Measurements from ENCODE around the gene SYT7.

SYT7 gene

DNA sequence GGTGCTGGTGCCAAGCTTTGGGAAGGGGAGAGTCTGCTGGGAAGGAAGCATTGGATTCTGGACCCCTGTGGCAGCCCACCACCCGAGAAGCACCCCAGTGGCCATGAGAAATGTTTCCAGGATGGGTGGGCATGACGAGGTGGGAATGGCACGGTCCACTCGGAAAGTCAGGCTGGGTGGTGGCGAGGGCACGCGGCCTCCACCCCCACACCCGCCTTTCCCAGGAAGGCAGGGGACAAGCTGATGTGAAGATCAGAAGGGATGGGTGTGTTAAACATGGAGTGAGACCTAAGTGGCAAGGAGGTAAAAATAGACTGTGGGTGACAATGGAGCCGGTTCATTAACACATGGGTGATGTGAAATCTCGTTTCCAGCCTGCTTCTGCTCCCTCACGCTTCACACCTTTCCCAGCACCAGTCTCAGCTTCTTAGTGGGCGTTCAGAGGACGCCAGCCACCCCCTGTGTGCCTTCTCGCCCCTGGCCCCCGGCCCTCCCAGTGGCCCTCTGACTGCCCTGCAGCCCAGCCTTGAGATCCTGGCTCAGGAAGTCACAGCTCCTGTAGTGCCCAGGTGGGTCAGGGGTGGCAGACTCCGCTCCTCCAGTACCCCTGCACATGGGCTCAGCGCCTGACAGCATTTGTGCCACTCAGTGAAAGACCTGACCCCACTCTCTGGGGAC lies 44.7 kb downstream of the SYT7 start:
- no peak for DNase-seq (ENCODE audit: low spot score)

DNA sequence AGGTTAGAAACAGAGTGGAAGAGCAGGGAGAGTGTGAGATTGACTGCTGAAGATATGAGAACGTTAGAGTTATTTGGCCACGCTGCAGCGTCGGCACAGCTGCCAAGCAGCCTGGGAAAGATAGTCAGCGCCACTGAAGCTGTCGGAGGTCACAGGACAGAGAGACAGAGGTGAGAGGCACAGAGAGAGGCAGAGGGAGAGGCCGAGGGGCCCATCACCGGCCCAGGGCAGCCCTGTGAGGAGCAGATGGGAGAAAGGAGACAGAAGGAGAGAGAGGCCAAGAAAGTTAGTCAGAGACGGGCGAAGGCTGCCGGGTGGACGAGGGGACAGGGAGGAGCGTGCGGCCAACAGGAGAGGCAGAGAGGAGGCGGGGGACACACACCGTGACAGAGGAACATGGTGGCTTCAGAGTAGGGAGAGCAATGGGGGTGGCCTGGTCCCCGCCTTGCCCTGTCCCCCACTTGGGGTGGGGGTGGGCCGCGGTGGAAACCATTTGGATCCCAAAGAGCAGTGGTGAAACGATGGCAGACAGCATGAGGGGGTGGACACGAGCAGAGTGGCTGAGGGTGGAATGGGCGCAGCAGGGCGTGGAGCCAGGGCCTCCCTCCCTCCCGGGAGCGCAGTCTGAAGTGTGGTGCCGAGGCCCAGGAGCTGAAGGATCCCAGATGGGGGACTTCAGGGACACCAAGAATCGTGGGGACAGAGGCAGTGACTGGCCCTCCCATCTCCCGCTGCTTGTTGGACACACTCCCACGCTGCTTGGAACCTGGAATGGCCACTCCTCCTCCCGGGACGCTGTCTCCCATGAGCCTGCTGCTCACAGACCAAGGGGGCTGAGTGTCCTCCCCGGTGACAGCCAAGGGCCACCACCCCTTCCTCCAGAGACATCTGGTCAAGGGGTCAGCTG lies 45.7 kb downstream of the SYT7 start:
- DNase-seq (ENCODE audit: low spot score): no peak

DNA sequence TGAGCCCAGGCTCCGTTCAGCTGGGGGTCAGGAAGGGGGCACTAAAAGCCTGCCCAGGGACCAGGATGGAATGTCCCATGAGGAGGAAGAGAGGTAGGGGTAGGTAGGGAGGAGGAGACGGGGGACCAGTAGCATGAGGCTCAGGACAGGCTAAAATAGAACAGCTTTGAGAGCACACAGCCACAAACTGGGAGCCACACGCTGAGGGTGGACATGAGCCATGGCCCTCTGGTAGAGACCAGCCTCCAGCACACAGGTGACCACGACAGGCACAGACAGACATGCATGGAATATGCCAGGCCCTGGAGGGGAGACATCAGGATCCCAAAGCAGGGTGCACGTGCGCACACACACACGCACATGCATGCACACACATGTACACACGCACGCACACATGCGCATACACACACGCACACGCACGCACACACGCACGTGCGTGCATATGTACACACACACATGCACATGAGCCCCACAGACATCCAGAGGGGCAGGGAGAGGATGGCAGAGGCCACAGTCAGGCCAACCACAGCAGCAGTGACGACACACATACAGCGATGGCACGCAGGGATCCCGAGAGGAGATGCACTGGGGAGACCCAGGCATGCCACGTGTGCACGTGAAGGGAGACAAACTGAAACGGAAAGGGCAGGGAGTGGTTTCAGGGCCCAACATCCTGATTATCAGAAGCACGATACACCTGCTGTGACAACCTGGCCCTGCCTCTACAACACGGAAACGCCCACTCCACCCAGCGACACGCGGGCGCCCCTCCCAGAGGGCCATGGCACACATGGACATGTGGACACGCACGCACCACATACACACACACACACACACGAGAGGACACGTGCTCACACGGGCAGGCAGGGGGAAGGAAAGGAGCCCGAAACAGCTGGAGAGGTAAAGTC lies 46.6 kb downstream of the SYT7 start:
- no peak for DNase-seq (ENCODE audit: low spot score)

DNA sequence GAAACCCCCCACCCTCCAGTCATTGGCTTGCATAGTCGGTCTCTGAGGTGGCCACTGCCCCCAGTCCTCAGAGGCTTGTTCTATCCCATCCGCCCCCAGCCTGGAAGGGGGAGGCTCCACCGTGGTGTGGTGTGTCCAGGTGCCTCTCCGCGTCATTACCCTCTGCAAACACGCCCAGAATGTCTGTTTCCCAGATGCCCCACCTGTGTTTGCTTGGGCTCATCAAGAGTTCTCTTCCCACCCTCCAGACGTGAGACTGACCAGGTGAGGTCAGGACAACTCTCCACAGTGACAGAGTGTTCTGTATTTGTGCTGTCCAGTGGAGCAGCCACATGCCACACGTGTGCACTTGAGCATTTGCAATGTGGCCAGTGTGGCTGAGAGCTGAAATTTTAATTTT lies 47.5 kb downstream of the SYT7 start:
- no peak for DNase-seq (ENCODE audit: low spot score)

DNA sequence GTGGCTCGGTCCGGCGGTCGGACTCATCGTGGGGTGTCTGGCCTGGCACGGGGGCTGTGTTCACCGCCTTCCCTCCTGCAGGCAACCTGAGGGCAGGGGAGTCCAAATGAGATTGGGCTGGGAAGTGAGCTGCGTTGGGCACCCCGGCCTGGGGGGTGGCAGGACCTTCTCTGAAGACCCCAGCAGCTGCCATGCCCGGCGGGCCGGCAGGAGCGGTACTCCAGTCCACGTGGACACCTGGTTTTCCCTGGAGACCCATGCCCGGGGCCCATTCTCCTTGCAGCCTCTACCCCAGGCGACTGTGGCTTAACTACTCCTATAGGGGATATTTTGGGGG lies 47.9 kb downstream of the SYT7 start:
- no peak for DNase-seq (ENCODE audit: low spot score)

DNA sequence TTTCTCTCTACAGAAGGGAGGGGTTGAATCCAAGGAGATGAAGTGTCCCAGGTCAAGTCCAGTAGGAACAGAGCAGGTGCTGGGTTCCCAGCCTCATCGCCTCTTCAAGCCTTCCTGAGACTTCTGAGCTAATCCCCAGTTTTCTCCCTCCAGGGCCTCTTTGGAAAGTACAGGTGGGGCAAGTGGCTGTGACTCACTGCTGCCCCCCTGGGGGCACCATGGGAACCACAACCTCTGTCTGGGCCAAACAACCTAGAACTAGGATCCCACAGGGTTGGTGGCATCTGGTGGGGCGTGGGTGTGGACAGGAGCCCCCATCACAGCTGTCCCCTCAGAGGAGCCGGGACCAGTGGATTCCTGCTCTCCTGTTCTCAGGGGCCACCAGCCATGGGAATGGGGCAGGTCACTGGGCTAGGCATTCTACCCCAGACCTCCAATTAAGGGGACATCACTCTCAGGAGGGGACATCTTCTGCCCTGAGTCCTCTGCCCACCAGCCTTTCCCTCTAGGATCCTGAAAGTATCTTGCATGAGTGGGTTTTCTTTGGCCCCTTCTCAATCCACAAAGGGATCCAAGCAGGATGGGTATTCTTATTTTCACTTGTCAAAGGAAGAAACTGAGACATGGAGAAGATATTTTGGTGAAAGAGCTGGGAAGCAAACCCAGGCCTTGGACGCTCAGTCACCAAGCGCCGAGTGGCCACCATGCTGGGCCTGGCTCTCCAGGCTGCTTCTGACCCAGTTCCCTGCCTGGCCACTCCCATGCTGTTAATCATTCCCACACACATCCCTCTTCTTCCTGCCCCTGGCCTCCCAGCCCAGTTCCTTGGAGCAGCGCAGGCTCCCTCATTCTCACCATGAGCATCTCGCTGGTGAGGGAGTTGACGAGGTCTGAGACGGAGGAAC lies 48.5 kb downstream of the SYT7 start:
- DNase-seq (ENCODE audit: low spot score): peak; percentile 54

DNA sequence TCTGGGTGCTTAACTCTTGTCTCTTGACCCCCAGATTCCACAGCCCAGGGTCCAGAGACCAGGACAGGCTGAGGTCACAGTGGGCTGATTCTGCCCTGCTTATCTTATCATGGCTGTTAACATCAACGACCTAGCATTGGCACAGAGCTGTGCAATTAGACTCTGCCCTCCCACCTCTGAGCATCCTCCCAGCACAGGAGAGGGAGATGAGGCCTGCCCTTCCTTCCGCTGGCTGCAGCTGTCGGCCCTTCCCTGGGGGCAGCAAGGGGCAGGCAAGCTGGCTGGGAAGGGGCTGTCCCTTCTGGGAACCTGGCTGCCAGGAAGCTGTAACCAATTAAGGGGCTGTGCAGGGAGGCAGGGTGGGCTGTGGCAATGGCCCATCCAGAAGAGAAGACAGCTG lies 49.8 kb downstream of the SYT7 start:
- no peak for DNase-seq (ENCODE audit: low spot score)

DNA sequence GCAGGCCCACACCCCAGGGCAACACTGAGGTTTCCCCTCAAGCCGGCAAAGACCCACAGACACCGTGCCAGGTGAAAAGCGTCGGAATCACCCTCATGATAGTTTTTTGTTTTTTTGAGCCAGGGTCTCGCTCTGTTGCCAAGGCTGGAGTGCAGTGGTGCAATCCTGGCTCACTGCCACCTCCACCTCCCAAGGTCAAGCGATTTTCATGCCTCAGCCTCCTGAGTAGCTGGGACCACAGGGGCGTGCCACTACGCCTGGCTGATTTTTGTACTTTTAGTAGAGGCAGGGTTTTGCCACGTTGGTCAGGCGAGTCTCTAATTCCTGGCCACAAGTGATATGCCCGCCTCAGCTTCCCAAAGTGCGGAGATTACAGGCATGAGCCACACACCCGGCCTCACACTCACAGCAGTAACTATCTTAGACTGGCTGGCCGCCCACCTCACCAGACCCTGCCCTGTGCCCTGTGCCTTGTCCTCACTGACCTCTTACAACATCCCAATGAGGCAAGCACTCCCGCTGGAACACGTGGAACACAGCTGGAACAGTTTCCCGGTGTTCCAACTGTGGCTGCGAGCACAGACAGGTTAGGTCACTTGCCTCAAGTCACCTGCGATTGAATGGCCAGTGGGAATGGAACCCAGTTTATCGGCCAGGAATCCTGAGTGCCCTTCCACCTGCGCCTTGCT lies 51.2 kb downstream of the SYT7 start:
- DNase-seq (ENCODE audit: low spot score): no peak

DNA sequence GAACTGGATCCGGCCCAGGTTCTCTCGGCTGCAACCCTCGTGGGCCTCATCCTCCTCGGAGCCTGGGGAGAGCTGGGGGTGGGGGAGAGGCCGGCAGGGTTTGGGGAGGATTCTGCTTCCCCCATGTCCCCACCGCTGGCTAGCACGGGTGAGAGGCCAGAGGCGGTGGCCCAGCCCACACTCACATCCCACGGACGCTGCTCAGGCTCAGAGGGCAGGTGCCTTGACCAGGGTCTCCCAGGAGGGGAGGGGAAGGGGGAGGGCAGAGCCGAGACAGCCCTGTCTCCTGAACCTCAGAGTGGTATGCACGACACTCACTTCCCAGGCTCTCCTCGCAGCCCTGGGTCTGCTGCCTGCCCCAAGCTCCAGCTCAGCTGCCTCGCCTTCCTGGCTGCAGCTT lies 52.8 kb downstream of the SYT7 start:
- DNase-seq (ENCODE audit: low spot score): no peak

DNA sequence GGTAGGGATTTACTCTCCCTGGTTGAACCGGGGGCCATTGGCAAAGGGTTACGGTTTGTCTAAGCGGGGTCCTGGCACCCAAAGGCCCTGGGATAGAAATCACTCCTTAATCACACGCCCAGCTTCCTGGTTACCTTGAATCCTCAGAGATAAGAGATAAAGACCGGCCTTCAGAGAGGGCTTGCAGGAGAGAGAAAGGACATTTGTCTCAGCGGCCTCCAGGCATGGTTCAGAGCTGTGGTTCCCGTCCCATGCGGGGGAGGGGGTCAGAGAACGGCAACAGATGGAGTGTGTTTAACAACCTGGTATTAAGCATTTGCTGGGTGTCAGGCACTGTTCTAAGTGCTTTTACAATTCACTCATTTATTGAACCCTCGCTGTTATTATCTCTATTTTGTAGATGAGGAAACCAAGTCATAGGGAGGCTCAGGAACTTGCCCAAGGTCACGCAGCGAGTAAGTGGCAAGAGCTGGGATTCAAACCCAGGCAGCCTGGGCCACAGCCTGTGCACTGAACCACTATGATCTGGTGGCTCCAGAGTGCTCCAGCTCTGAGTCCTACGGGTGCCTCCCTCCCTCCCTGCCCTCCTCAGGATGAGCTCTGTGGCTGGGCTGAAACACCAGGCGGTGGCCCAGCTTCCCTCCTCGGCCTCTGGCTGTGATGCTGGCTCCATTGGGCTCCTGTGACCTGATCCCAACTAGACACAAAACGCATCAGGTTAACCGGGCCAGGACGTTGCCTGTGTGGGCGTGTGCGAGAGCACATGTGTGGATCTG lies 53.7 kb downstream of the SYT7 start:
- no peak for DNase-seq (ENCODE audit: low spot score)

DNA sequence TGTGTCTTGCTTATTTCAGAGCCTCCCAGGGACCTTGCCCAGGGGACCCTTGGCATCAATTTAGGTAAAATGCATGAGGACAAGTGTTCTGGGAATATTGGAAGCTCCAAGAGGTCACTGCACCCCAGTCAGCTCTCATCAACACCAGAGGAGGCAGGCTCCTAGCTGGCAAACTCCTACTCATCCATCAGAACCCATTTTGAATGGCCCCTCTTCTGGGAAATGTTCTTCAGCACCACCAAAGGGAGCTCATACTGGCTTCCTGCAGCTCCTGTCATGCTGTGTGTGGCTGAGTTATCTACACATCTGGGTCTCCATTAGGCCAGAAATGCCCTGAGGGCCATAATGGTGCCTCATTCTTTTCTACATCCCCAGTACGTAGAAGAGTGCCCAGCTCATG lies 54.6 kb downstream of the SYT7 start:
- no peak for DNase-seq (ENCODE audit: low spot score)

DNA sequence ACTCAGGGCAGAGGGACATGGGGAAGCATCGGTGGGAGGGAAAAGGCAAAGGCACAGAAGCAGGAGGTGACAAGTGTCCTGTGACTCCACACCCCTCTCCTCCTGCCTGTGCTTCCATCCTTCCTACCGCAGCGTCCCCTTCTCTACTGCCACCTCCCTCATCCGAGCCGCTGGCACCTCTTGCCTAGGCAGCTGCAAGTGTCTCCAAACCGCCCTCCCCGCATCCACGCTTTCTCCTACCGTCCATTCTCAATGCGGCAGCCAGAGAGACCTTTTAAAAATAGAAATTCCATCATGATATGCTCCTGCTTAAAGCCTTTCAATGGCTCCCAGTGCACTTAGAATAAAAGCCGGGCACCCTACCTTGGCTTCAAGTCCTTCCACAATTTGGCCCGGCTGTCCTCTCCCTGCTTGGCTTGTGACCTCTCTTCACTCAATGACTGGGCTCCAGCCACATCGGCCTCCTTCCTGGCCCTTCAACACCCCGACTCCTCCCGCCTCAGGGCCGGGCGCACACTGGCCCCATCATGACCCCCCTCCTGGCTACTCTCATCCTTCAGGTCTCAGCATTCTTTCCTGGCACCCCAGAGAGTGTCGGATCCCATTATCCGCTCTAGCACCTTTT lies 55.8 kb downstream of the SYT7 start:
- no peak for DNase-seq (ENCODE audit: low spot score)

DNA sequence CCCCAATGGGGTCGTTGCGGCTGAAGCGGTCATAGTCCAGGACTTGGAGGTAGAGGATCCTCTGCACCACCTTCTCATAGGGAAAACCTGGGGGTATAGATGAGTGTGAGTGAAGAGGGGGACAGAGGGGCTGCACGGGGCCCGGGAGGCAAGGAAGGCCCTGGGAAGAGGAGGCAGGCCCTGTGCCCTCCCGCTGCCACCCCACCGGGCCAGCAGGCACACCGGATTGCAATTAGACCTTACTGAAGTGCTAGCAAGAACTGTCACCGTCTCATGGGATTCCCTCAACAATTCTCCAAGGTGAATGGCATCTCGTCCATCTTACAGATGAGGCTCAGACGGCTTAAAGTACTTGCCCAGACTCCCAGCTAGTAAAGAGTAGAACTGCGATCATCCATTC lies 56.4 kb downstream of the SYT7 start:
- no peak for DNase-seq (ENCODE audit: low spot score)

DNA sequence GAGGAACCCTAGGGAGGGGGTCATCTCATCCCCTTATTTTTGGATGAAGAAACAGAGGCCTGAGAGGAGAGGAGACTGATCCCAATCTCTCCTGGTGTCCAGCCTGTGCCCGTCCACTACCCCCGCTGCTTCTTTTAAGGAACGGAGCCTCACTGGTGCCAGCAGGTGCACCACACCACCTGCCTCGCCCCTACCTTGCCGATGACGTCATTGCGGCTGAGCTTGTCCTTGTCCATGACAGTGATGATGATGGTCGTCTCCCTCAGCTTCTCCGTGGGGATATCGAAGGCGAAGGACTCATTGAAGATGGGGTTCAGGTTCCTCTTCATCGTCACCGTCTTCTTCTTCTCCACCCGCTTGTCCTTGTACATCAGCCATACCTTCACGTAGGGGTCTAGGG lies 58.0 kb downstream of the SYT7 start:
- no peak for DNase-seq (ENCODE audit: low spot score)

DNA sequence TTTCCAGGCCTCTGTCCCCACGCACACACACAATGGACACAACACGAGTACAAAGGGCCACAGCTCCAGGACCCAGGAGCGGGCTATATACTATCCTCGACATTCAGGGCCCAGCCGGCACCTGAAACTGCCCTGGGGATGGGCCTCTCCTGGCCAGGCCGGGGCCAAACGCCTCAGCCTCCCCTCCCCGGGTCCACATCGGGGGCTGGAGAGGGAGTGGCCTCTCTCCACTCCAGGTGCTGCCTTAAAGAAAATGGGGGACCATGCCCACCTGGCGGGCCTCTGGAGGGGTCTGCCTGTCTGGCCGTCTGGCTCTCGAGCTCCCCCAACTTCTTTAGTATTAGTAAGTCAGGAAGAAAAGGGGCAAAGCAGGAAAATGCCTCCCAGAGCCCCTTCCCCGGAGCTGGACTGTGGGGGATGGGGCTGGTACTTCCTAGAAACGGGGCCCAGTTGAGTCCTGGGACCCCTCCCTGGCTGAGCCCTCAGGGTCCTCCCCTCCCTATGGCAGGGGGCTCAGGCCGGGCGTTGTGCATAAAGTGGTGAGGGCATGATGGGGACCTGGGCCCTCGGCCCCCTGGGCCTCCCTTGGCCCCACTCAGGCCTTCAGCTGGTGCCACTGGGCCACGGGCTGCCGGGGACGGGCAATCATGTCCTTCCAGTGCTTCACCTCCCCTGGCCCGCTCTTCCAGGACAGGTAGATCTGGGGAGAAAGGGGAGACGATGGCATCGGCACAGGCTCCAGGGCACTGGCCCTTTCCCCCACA lies 62.7 kb downstream of the SYT7 start:
- DNase-seq (ENCODE audit: low spot score): no peak

DNA sequence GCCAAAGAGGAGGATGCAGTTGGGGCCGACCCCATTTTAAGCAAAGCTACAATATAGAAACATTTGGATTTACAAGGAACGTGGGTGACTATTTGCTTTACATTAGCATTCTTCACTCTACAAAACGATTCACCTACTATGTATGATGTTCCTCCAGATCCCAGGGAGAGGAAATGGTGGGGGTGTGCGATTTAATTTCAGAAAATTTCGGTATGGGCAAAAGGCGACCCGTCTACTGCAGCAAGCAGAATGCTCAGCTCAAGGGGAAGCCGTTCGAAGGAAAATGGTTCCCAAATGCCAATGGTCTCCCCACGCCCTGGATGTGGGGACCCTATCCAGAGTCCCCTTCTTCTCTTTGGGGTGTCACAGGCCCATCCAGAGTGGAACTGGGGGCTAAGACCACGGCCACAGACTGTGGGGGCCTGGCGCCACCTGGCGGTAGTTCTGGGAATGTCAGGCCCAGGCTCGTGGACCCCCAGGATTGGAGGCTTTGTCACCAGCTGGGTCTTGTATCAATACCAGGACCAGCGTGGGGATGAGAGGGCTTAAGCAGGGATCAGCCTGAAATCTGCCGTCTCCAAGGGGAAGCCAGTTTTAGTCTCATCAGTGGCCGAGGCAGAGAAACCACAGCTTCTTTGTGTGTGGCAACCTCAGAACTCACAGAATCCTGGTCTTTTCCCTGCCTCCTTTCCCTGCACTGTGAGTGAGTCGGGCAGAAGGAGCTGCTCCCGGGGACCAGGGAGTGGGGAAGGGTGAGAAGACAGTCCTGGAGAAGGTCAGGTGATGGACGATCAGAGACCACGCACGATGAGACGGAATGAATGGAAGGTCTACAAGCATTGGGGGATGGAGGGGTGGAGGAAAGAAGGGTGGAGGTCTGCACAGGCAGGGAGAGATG lies 64.0 kb downstream of the SYT7 start:
- DNase-seq (ENCODE audit: low spot score): peak; percentile 75

DNA sequence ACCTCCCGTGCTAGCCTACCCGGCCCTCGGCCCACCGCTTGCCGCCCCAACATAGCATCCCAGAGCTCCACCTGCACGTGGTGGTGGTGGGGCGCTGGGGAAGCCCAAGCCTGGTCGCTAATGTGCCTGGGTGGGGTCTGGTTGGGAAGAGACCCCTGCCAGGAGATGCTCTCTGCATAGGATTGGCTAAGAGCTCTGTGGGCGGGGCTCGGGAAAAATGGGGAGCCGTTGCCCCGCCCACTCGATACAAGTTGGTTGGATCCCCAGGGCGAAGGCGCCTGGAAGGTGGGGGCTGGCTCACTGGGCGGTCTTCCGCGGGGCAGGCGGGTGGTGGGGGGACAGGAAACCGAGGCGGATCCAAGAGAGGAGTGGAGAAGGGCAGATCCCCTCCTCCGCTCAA lies 64.7 kb downstream of the SYT7 start:
- no peak for DNase-seq (ENCODE audit: low spot score)

DNA sequence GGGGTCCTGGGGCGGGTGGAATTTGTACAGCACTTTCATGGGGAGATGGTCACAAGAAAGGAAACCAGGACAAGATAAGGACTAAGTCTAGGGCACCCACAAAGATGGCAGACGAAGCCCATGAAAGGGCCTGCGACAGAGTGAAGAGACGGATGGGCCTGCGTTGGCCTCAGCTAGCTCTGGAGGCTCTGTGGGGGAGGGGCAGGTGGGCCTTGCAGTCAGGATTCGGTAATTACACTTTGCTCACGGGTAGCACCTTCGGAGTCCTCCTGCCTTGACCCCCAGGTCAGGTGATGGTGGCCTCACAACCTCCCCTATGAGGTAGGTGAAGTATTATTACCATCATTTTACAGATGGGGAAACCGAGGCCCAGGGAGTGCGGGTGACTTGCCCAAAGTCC lies 65.2 kb downstream of the SYT7 start:
- DNase-seq (ENCODE audit: low spot score): no peak
